Small intestine (tissue), 7 donors: Measurements from ENCODE around the gene CD46. TPM values are rescaled to one million over a fixed set of nuclear protein-coding genes. Genes with fewer than 3 reads are reported as not detected.

Source experiments
- DNase-seq, 2 donors: peaks; one replicate each; pipeline versions ENCODE4 v3.0.0 to v3.0.0-alpha.2; 2013
- FAIRE-seq: peaks from 2 replicates; lab custom pipeline; 2012; peaks lifted over from hg19 to GRCh38; lab: Jason Lieb, UNC
- H3K27ac ChIP-seq, 3 donors: one replicate each; pipeline ENCODE4 v1.5.1; 2013; ENCODE audit warnings: low read length in 2 of 3, mild to moderate bottlenecking in 2 of 3, control low read depth in 1 of 3, inconsistent platforms in 1 of 3, low read depth in 1 of 3, moderate library complexity in 1 of 3
- H3K27me3 ChIP-seq, 3 donors: one replicate each; pipeline ENCODE4 v1.6.1; 2013; ENCODE audit warnings: low read length in 3 of 3, inconsistent platforms in 1 of 3; ENCODE audit not compliant: control insufficient read depth in 3 of 3, insufficient read depth in 3 of 3
- H3K36me3 ChIP-seq, 3 donors: one replicate each; pipeline ENCODE4 v1.6.1; 2013; ENCODE audit warnings: low read length in 3 of 3, inconsistent platforms in 1 of 3, low read depth in 1 of 3, mild to moderate bottlenecking in 1 of 3, moderate library complexity in 1 of 3; ENCODE audit not compliant: control insufficient read depth in 3 of 3, insufficient read depth in 2 of 3
- H3K4me1 ChIP-seq, 3 donors: one replicate each; pipeline ENCODE4 v1.6.1; 2013; ENCODE audit warnings: low read length in 2 of 3, inconsistent platforms in 1 of 3, low read depth in 1 of 3, mild to moderate bottlenecking in 1 of 3, moderate library complexity in 1 of 3; ENCODE audit not compliant: control insufficient read depth in 3 of 3, insufficient read depth in 2 of 3
- H3K4me3 ChIP-seq, 3 donors: one replicate each; pipeline ENCODE4 v1.5.1; 2013; ENCODE audit warnings: low read length in 3 of 3, control low read depth in 1 of 3, inconsistent platforms in 1 of 3, low read depth in 1 of 3, mild to moderate bottlenecking in 1 of 3, moderate library complexity in 1 of 3
- H3K9me3 ChIP-seq, 2 donors: one replicate each; pipeline ENCODE4 v1.6.1; 2013; ENCODE audit warnings: low read depth in 1 of 2, low read length in 1 of 2; ENCODE audit not compliant: control insufficient read depth in 2 of 2, insufficient read depth in 1 of 2
- WGBS, 3 donors: extraction: QIAGEN DNeasy Blood & Tissue Kit; methylation state at CpG; one replicate each; pipeline ENCODE4 v1.1.7; 2013; 5-methylcytosine and 5-hydroxymethylcytosine counted together
- polyA plus RNA-seq, 4 donors: library from polyadenylated mRNA; stranded (reverse) in 3 of 4; unstranded in 1 of 4; fragments of 200-250 nt in 3 of 4; fragments of 120-200 nt in 1 of 4; gene quantifications; one replicate each; pipeline versions ENCODE4 v1.2.1 to v1.2.3, GENCODE V29; 2013
- donor health status: healthy with polysubstance abuse.
- donor health status: control.
- donor health status: control.
- donor health status: Bipolar disorder and iron deficiency.
- donor health status: healthy.

Gene CD46
- polyA plus RNA-seq, 4 donors: 53.2 to 308 (median 96.6) TPM

DNA sequence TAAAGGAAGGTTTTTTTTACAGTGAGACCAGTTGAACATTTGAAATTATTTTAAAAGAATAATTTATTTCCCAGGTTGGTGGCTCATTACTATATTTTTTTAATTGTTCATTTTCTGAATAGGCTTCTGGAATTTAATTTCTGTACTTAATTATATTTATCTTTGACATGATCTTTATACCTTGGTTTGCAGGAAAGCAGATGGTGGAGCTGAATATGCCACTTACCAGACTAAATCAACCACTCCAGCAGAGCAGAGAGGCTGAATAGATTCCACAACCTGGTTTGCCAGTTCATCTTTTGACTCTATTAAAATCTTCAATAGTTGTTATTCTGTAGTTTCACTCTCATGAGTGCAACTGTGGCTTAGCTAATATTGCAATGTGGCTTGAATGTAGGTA is 41.5 kb downstream of the CD46 start:
- H3K27me3 ChIP-seq: no peaks in the 10 kb centered on the region
- DNase-seq (no peak), FAIRE-seq (no peak)
- peaks cover 0 to 7% (median 0%) of the 10 kb centered on the region in 3 donors for H3K36me3 ChIP-seq
- H3K4me3 ChIP-seq: no peak overlapping the region
- no peaks in the 10 kb centered on the region for H3K9me3 ChIP-seq
- peaks cover 0 to 17% (median 0%) of the 10 kb centered on the region in 3 donors for H3K4me1 ChIP-seq
- no peak overlapping the region for H3K27ac ChIP-seq

- H3K9me3 ChIP-seq: no peaks in the 10 kb centered on the region
- no peak for DNase-seq
- no peak overlapping the region for H3K4me3 ChIP-seq
- no peak for FAIRE-seq
- no peak overlapping the region for H3K27ac ChIP-seq
- peaks cover 0 to 13% (median 0%) of the 10 kb centered on the region in 3 donors for H3K4me1 ChIP-seq
- H3K36me3 ChIP-seq: peaks cover 0 to 7% (median 3%) of the 10 kb centered on the region in 3 donors
- WGBS, 3 donors: 65 to 72% (median 72%) methylated on average over 2 of the region's 2 CpGs
- H3K27me3 ChIP-seq: no peaks in the 10 kb centered on the region
Measured at GRCh38 chr1:207794861-207795260, 43.0 kb downstream of the CD46 start.

- DNase-seq (peak; percentile 78 to 82), FAIRE-seq (peak; percentile 87)
- no peaks in the 10 kb centered on the region for H3K27me3 ChIP-seq
- H3K36me3 ChIP-seq: peaks cover 0 to 17% (median 7%) of the 10 kb centered on the region in 3 donors
- WGBS, 3 donors: 48 to 54% (median 49%) methylated on average over 7 of the region's 7 CpGs
- H3K9me3 ChIP-seq: no peaks in the 10 kb centered on the region
- H3K4me1 ChIP-seq: no peaks in the 10 kb centered on the region
- H3K4me3 ChIP-seq: no peak overlapping the region
- H3K27ac ChIP-seq: no peak overlapping the region
Measured at GRCh38 chr1:207797229-207797973, 45.5 kb downstream of the CD46 start.

- Histone ChIP-seq H3K9me3 (no peaks in the 10 kb centered on the region), H3K27me3 (no peaks in the 10 kb centered on the region), H3K4me1 (no peaks in the 10 kb centered on the region), H3K27ac (peak overlapping the region in 2 of 3 donors; percentile 8 to 9), H3K4me3 (no peak overlapping the region), H3K36me3 (peaks cover 3 to 23% (median 7%) of the 10 kb centered on the region in 3 donors)
- WGBS, 3 donors: 57 to 73% (median 70%) methylated on average over 6 of the region's 6 CpGs
- FAIRE-seq (no peak), DNase-seq (no peak)
Measured at GRCh38 chr1:207798847-207799246, 47.0 kb downstream of the CD46 start.

GRCh38 chr1:207799989-207800648 is 48.3 kb downstream of the CD46 start:
- DNase-seq: no peak
- WGBS, 3 donors: 76 to 90% (median 85%) methylated on average over 6 of the region's 6 CpGs

DNA sequence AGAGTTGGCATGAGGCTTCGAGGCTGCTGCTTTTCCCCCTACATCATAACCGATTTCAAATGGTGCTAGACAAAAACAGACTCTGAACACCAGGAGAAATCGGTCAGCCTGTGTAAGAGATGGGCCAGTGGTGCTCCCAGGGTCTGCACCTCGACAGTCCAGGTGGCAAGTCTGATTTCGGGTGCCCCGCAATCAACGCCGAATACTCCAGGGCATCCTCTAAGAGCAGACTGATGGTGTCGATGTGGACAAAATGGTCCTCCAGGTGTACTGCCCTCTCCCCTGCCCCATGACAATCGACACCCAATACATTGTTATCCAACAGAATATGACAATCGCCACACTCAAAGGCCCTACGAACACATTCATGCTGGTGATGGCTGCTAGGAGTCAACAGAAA is 50.0 kb downstream of the CD46 start:
- 85 to 91% (median 87%) methylated on average over 12 of the region's 12 CpGs for WGBS, 3 donors
- no peaks in the 10 kb centered on the region for H3K9me3 ChIP-seq
- no peak overlapping the region for H3K4me3 ChIP-seq
- H3K27ac ChIP-seq: no peak overlapping the region
- no peak for DNase-seq
- H3K4me1 ChIP-seq: no peaks in the 10 kb centered on the region
- H3K36me3 ChIP-seq: peaks cover 5 to 50% (median 23%) of the 10 kb centered on the region in 3 donors
- no peak for FAIRE-seq
- no peaks in the 10 kb centered on the region for H3K27me3 ChIP-seq

More at GRCh38 chr1:207799989-207800648, 48.3 kb downstream of the CD46 start:
- H3K4me1 ChIP-seq: no peaks in the 10 kb centered on the region
- H3K27ac ChIP-seq: no peak overlapping the region
- H3K27me3 ChIP-seq: no peaks in the 10 kb centered on the region
- peaks cover 5 to 35% (median 18%) of the 10 kb centered on the region in 3 donors for H3K36me3 ChIP-seq
- H3K9me3 ChIP-seq: no peaks in the 10 kb centered on the region
- no peak overlapping the region for H3K4me3 ChIP-seq
- FAIRE-seq: no peak

DNA sequence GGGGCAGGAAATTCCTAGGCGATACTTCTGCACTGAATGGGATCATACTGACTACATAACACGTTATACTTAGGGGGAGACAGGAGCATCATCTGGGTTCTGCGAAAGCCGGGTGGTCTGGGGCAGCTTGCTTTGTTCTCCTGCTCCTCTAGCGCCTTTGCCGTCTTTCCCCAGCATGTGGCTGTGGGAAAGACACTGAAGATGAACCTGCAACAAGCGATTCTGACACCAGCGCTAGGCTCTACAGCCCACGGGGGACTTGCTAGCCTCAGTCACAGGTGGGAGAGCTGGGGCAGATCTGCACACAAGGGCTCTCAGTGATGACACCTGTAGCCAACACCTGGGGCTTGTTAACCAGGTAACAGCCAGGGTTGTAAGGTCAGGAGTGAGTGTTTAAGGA is 51.8 kb downstream of the CD46 start:
- FAIRE-seq: no peak
- peaks cover 5 to 69% (median 23%) of the 10 kb centered on the region in 3 donors for H3K36me3 ChIP-seq
- no peaks in the 10 kb centered on the region for H3K9me3 ChIP-seq
- H3K4me1 ChIP-seq: peaks cover 0 to 3% (median 2%) of the 10 kb centered on the region in 3 donors
- H3K27ac ChIP-seq: no peak overlapping the region
- H3K27me3 ChIP-seq: no peaks in the 10 kb centered on the region
- no peak for DNase-seq
- WGBS, 3 donors: 85 to 89% (median 87%) methylated on average over 9 of the region's 9 CpGs
- H3K4me3 ChIP-seq: no peak overlapping the region

DNA sequence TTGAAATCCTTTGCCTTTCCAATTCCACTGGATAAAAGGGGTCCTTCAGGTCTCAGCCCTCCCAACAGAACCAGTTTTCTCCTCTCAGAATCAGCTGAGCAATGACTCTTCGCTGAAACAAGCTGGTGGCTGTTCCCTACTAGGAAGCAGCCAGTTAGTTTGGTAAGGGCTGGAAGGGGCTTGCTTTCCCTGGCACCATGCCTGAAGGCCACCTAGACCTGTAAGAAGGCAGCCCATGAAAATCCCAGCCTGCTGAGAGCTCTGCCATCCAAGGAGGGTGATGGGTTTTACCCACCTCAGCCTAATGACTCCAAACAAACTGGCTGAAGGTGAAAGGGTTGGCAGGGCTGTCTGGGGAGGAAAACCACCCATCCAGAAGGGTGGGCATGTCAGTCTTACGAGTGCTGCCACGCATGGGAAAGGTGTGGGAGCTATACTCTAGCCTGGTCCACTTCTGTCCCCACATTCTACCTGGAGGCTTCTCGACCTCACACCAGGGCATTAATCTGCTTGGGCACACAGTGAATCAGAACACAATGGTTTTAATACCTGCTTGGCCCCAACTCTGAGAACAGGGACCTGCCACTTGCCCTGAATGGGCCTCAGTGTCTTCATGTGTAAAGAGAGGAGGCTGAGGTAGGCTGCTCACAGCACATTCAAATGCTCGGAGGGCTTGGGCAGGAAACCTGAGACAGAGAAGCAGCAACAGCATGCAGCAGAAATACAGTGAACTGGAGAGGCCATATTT is 53.0 kb downstream of the CD46 start:
- DNase-seq: no peak

More for the DNA sequence above, 53.0 kb downstream of the CD46 start:
- Histone ChIP-seq H3K27ac (peak overlapping the region in 1 of 3 donors; percentile 35), H3K27me3 (no peaks in the 10 kb centered on the region), H3K4me3 (no peak overlapping the region), H3K9me3 (no peaks in the 10 kb centered on the region), H3K4me1 (peaks cover 0 to 3% (median 2%) of the 10 kb centered on the region in 3 donors), H3K36me3 (peaks cover 5 to 74% (median 29%) of the 10 kb centered on the region in 3 donors)
- no peak for FAIRE-seq
- 92 to 94% (median 92%) methylated on average over 5 of the region's 5 CpGs for WGBS, 3 donors
